ENCODE data around the gene CIDEC. TPM values are rescaled to one million over a fixed set of nuclear protein-coding genes. Genes with fewer than 3 reads are reported as not detected.

Gene CIDEC
- under 1 TPM in 1 of 2 donors, not detected in 1; 0.59 TPM for total RNA-seq
- 1 to 10 TPM in 1 of 2 donors, under 1 TPM in 1; 0.28 to 4.2 TPM for polyA plus RNA-seq

GRCh38 chr3:9879830-9880549, at the start of gene CIDEC:
CIDEC (minus strand) TSS chr3:9880253; CDS start chr3:9878486, 1,767 bp downstream.
- peaks cover 0 to 6% (median 2%) of the 10 kb centered on the region in 4 donors for H3K4me1 ChIP-seq (ENCODE audit: control insufficient read depth in 4 of 4, insufficient read depth in 4 of 4, low read length in 3 of 4)
- no peak within 1 kb of the TSS for H3K9ac ChIP-seq (ENCODE audit: low read depth in 1 of 2, low read length in 2 of 2)
- no peak within 1 kb of the TSS for H3K27ac ChIP-seq (ENCODE audit: low read depth in 1 of 2, low read length in 2 of 2)
- H3K36me3 ChIP-seq (ENCODE audit: control insufficient read depth in 4 of 4, insufficient read depth in 3 of 4, low read depth in 1 of 4, low read length in 3 of 4) = no peaks in the 10 kb centered on the region
- no peak for DNase-seq (ENCODE audit: low spot score)
- no peaks in the 10 kb centered on the region for H3K9me3 ChIP-seq (ENCODE audit: control insufficient read depth in 4 of 4, low read length in 3 of 4)
- 94% methylated on average over 7 of the region's 7 CpGs for WGBS
- H3K27me3 ChIP-seq (ENCODE audit: control insufficient read depth in 4 of 4, insufficient read depth in 4 of 4, low read length in 3 of 4) = no peaks in the 10 kb centered on the region
- no peak within 1 kb of the TSS for H3K4me3 ChIP-seq (ENCODE audit: low read depth in 1 of 3, low read length in 3 of 3)
- TF ChIP-seq TAF1 (conservative IDR thresholded peaks at IDR 0.05) = no peak

- peaks cover 0 to 9% (median 6%) of the 10 kb centered on the region in 4 donors for H3K4me1 ChIP-seq (ENCODE audit: control insufficient read depth in 4 of 4, insufficient read depth in 4 of 4, low read length in 3 of 4)
- H3K4me3 ChIP-seq (ENCODE audit: low read depth in 1 of 3, low read length in 3 of 3) = no peak overlapping the region
- no peak overlapping the region for H3K9ac ChIP-seq (ENCODE audit: low read depth in 1 of 2, low read length in 2 of 2)
- 94% methylated on average over 23 of the region's 23 CpGs for WGBS
- peaks cover 2 to 45% (median 25%) of the 10 kb centered on the region in 4 donors for H3K36me3 ChIP-seq (ENCODE audit: control insufficient read depth in 4 of 4, insufficient read depth in 3 of 4, low read depth in 1 of 4, low read length in 3 of 4)
- no peak for TF ChIP-seq ATF3 (IDR thresholded peaks at IDR 0.05)
- TF ChIP-seq CTCF (IDR thresholded peaks at IDR 0.05; ENCODE audit: low read depth, low read length, missing input control) = no peak
- TF ChIP-seq ZBTB33 (IDR thresholded peaks at IDR 0.05) = no peak
- no peak for TF ChIP-seq EGR1 (IDR thresholded peaks at IDR 0.05; ENCODE audit: low read depth in 2 of 2)
- no peak for TF ChIP-seq REST (IDR thresholded peaks at IDR 0.05)
- no peak for TF ChIP-seq NR2F2 (IDR thresholded peaks at IDR 0.05)
- no peak for TF ChIP-seq HNF4G (IDR thresholded peaks at IDR 0.05)
- no peak for TF ChIP-seq RAD21 (IDR thresholded peaks at IDR 0.05)
- TF ChIP-seq FOXA2 (IDR thresholded peaks at IDR 0.05) = no peak
- no peak for TF ChIP-seq RXRA (IDR thresholded peaks at IDR 0.05)
- DNase-seq (ENCODE audit: low spot score) = no peak
- H3K27me3 ChIP-seq (ENCODE audit: control insufficient read depth in 4 of 4, insufficient read depth in 4 of 4, low read length in 3 of 4) = no peaks in the 10 kb centered on the region
- H3K9me3 ChIP-seq (ENCODE audit: control insufficient read depth in 4 of 4, low read length in 3 of 4) = no peaks in the 10 kb centered on the region
- no peak overlapping the region for H3K27ac ChIP-seq (ENCODE audit: low read depth in 1 of 2, low read length in 2 of 2)
These were observed 48.1 kb upstream of the CIDEC start for GRCh38 chr3:9928158-9928557.

All from liver (tissue), 9 donors.